ENCODE data around the gene KLHL21. TPM values are rescaled to one million over a fixed set of nuclear protein-coding genes. Genes with fewer than 3 reads are reported as not detected.

Gene KLHL21
- total and polyA plus RNA-seq, 9 of the 15 experiments (the other 6 are each of a cell fraction or from before 2014, with no cell fraction given): 2.1 to 42.1 (median 17.5) TPM

- TF ChIP-seq ILK (tag; IDR thresholded peaks at IDR 0.05; ENCODE audit: borderline replicate concordance, low read depth) (no peak), CHD7 (IDR thresholded peaks at IDR 0.05; ENCODE audit: low read depth, low read length) (no peak), NR2C1 (IDR thresholded peaks at IDR 0.05) (no peak), NR2C1 (tag; IDR thresholded peaks at IDR 0.05) (no peak), CUX1 (CRISPR knock-in tag; IDR thresholded peaks at IDR 0.05) (no peak), NR3C1 (CRISPR knock-in tag; IDR thresholded peaks at IDR 0.05) (0 out of 2 replicates have a peak, but pooled peaks have one; percentile 56), ZNF184 (CRISPR knock-in tag; IDR thresholded peaks at IDR 0.05) (no peak), POLR2H (tag; IDR thresholded peaks at IDR 0.05; ENCODE audit: low read depth) (no peak), ZNF324 (CRISPR knock-in tag; IDR thresholded peaks at IDR 0.05) (no peak), ZFX (CRISPR knock-in tag; IDR thresholded peaks at IDR 0.05) (peak; percentile 74), ZFP36 (IDR thresholded peaks at IDR 0.05; ENCODE audit: low read depth, low read length, partially characterized antibody) (no peak), PPARD (CRISPR knock-in tag; IDR thresholded peaks at IDR 0.05) (no peak)
These were observed 10.1 kb upstream of the KLHL21 start (continued) for GRCh38 chr1:6612641-6613360.
